DOHH2 (cell line): ENCODE measurements around the gene GALNT18.

Source experiments
- H3F3A ChIP-seq: fragments of 200-600 bp; sonication (generic), shearing (Covaris generic); 2 replicates; pipeline ENCODE4 v1.6.0; 2016; ENCODE audit warnings: antibody characterized with exemption, mild to moderate bottlenecking; ENCODE audit not compliant: control insufficient read depth, insufficient read depth
- H3K27ac ChIP-seq: fragments of 200-600 bp; sonication (generic); 2 replicates; pipeline ENCODE4 v1.5.1; 2014; ENCODE audit warnings: low read depth, mild to moderate bottlenecking, low read length, moderate library complexity
- H3K27me3 ChIP-seq: fragments of 200-600 bp; sonication (generic); 2 replicates; pipeline ENCODE4 v1.6.1; 2014; ENCODE audit warnings: mild to moderate bottlenecking, low read length, mixed read lengths; ENCODE audit not compliant: control insufficient read depth
- H3K36me3 ChIP-seq: fragments of 200-600 bp; sonication (generic); 2 replicates; pipeline ENCODE4 v1.6.1; 2014; ENCODE audit warnings: mild to moderate bottlenecking, low read length, moderate library complexity, mixed read lengths; ENCODE audit not compliant: control insufficient read depth
- H3K4me1 ChIP-seq: fragments of 200-600 bp; sonication (generic); 2 replicates; pipeline ENCODE4 v1.6.1; 2014; ENCODE audit warnings: mild to moderate bottlenecking, low read length, mixed read lengths; ENCODE audit not compliant: control insufficient read depth
- H3K4me2 ChIP-seq: fragments of 200-600 bp; sonication (generic); 2 replicates; pipeline ENCODE4 v1.6.0; 2014; ENCODE audit warnings: mild to moderate bottlenecking, low read length, moderate library complexity
- H3K4me3 ChIP-seq: fragments of 200-600 bp; sonication (generic); 2 replicates; pipeline ENCODE4 v1.5.1; 2014; ENCODE audit warnings: mild to moderate bottlenecking, low read length, mixed read lengths
- H3K79me2 ChIP-seq: fragments of 200-600 bp; sonication (generic); 2 replicates; pipeline ENCODE4 v1.6.1; 2014; ENCODE audit warnings: mild to moderate bottlenecking, low read length, mixed read lengths; ENCODE audit not compliant: control insufficient read depth
- H3K9me2 ChIP-seq: fragments of 200-600 bp; sonication (generic); replicated peaks from 2 replicates; pipeline ENCODE4 v1.6.1; 2014; ENCODE audit warnings: mild to moderate bottlenecking, low read length, mixed read lengths; ENCODE audit not compliant: control insufficient read depth
- H3K9me3 ChIP-seq: fragments of 200-600 bp; sonication (generic); 2 replicates; pipeline ENCODE4 v1.6.1; 2014; ENCODE audit warnings: antibody characterized with exemption, low read length, mixed read lengths; ENCODE audit not compliant: control insufficient read depth, insufficient read depth
- H4K20me1 ChIP-seq: fragments of 200-600 bp; sonication (generic); 2 replicates; pipeline ENCODE4 v1.6.0; 2014; ENCODE audit warnings: low read depth, mild to moderate bottlenecking, antibody characterized with exemption, low read length, moderate library complexity; ENCODE audit not compliant: control insufficient read depth, insufficient read depth
- CTCF ChIP-seq: fragments of 200-600 bp; sonication (generic); IDR thresholded peaks from one replicate; pipeline ENCODE4 v1.5.1; 2014; ENCODE audit warnings: antibody characterized with exemption, mild to moderate bottlenecking, low read depth, low read length; ENCODE audit not compliant: poor library complexity, severe bottlenecking
- EZH2phosphoT487 ChIP-seq: fragments of 200-600 bp; sonication (generic); IDR thresholded peaks from 2 replicates; pipeline ENCODE4 v1.6.1; 2017; ENCODE audit warnings: borderline replicate concordance, mild to moderate bottlenecking, antibody characterized with exemption, low read length, moderate library complexity, mixed read lengths

GALNT18 gene

DNA sequence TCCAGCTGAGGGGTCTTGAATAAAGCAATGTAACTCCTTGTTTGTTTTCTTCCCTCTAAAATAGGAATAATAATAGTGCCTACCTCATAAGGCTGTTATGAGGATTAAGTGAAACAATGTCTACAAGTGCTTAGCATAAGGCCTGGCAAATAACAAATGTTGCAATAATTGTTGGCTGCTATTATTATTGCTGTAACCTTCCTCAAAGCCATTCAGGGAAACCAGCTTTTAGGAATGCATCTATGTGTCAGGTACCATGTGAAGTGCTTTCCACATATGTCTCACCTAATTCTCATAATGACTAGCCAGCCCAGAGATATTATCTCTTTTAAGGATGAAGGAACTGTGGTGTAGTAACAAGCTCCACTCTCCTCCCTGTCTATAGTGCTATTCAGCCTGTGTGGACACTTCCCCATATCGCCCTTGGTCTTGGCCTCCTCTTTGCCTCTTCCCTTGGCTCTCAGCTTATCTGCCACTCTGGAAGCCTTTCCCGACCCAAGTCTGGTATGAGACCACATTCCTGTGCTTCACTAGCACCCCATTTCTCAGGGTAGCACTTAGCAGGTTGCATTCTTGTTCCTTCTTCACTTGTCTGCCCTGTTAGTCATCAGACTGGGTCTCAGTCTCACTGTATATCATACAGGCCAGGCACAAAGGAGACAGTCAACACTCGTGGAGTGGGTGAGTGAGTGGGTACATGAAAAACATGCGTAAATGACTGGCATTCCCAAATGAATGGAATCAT is 292.6 kb downstream of the GALNT18 start:
- Histone ChIP-seq H3K9me3 (no peaks in the 10 kb centered on the region), H3K36me3 (no peaks in the 10 kb centered on the region), H3K27me3 (0 out of 2 replicates have a peak, but pooled peaks cover 2% of the 10 kb centered on the region), H3K79me2 (no peaks in the 10 kb centered on the region), H3K4me3 (no peak overlapping the region), H3K27ac (no peak overlapping the region), H3K4me2 (no peak overlapping the region), H3K9me2 (no peaks in the 10 kb centered on the region), H3F3A (no peaks in the 10 kb centered on the region), H3K4me1 (no peaks in the 10 kb centered on the region), H4K20me1 (no peaks in the 10 kb centered on the region)
- TF ChIP-seq CTCF (no peak), EZH2phosphoT487 (no peak)

GRCh38 chr11:11324090-11324489 is 297.7 kb downstream of the GALNT18 start:
- H4K20me1 ChIP-seq = no peaks in the 10 kb centered on the region
- no peak overlapping the region for H3K27ac ChIP-seq
- no peaks in the 10 kb centered on the region for H3K4me1 ChIP-seq
- no peaks in the 10 kb centered on the region for H3K79me2 ChIP-seq
- TF ChIP-seq EZH2phosphoT487 (no peak), CTCF (no peak)
- peaks cover 2% of the 10 kb centered on the region; the same call in 1 of the 2 replicates for H3K27me3 ChIP-seq
- H3F3A ChIP-seq = no peaks in the 10 kb centered on the region
- H3K9me3 ChIP-seq = no peaks in the 10 kb centered on the region
- H3K4me3 ChIP-seq = no peak overlapping the region
- H3K36me3 ChIP-seq = no peaks in the 10 kb centered on the region
- H3K4me2 ChIP-seq = no peak overlapping the region
- no peaks in the 10 kb centered on the region for H3K9me2 ChIP-seq

DNA sequence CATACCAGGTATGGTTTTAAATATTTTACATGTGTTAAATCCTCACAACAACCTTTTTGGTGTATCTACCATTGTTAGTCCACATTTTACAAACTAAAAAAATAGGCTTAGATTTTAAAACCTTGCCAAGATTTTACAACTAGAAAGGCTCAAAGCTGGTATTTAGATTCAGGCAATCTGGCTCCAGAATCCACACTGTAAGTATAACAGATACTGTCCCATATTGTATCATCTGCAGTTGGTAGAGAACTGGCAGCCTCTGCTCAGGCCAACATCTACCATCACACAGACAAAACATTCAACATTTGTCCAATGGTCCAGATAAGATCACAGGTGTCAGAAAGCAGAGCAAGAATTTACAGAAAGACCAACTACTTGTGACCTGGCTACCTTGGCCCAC is 299.7 kb downstream of the GALNT18 start:
- peaks cover 2% of the 10 kb centered on the region; the same call in 1 of the 2 replicates for H3K27me3 ChIP-seq
- no peaks in the 10 kb centered on the region for H4K20me1 ChIP-seq
- no peak overlapping the region for H3K4me3 ChIP-seq
- no peaks in the 10 kb centered on the region for H3K36me3 ChIP-seq
- no peak overlapping the region for H3K4me2 ChIP-seq
- no peak for TF ChIP-seq EZH2phosphoT487
- TF ChIP-seq CTCF = no peak
- no peak overlapping the region for H3K27ac ChIP-seq
- no peaks in the 10 kb centered on the region for H3K4me1 ChIP-seq
- H3F3A ChIP-seq = no peaks in the 10 kb centered on the region
- H3K9me2 ChIP-seq = no peaks in the 10 kb centered on the region
- H3K9me3 ChIP-seq = no peaks in the 10 kb centered on the region
- H3K79me2 ChIP-seq = no peaks in the 10 kb centered on the region
